GM13977 (cell line): Measurements from ENCODE around the gene LPP.

Experiments used
- DNase-seq: peaks from one replicate; pipeline ENCODE4 v3.0.0; 2012; ENCODE audit warnings: low spot score
- in situ Hi-C: fragments of 300-500 bp; cut with MboI; formaldehyde crosslinking; loops from one replicate; pipeline ENCODE4 v1.12.0; 2022; ENCODE audit warnings: low sequenced_read_pairs, low pct_unique_long_range_greater_than_20kb, mixed read lengths, inconsistent platforms; ENCODE audit not compliant: unreplicated experiment
- TF ChIP-seq, protein P1 (sequence below): IDR thresholded peaks from 2 replicates; pipeline ENCODE4 v1.5.1; 2012; ENCODE audit warnings: mild to moderate bottlenecking, control low read depth; ENCODE audit not compliant: insufficient read depth; ENCODE audit errors: extremely low read depth, missing control alignments

LPP gene

GRCh38 chr3:188728371-188728896 lies 574.5 kb downstream of the LPP start:
- TF ChIP-seq, protein P1, sequence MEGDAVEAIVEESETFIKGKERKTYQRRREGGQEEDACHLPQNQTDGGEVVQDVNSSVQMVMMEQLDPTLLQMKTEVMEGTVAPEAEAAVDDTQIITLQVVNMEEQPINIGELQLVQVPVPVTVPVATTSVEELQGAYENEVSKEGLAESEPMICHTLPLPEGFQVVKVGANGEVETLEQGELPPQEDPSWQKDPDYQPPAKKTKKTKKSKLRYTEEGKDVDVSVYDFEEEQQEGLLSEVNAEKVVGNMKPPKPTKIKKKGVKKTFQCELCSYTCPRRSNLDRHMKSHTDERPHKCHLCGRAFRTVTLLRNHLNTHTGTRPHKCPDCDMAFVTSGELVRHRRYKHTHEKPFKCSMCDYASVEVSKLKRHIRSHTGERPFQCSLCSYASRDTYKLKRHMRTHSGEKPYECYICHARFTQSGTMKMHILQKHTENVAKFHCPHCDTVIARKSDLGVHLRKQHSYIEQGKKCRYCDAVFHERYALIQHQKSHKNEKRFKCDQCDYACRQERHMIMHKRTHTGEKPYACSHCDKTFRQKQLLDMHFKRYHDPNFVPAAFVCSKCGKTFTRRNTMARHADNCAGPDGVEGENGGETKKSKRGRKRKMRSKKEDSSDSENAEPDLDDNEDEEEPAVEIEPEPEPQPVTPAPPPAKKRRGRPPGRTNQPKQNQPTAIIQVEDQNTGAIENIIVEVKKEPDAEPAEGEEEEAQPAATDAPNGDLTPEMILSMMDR, result no peak
- in situ Hi-C loops, result loop anchor here (25.0 kb wide), 1 partner anchor 991 kb away; the partner anchor contains the start of gene BCL6
- no peak for DNase-seq

- TF ChIP-seq, protein P1, result no peak
- no peak for DNase-seq
- in situ Hi-C loops, result loop anchor here (25.0 kb wide), 1 partner anchor 992 kb away; the partner anchor contains the start of gene BCL6
Measured at GRCh38 chr3:188729422-188729821, 575.5 kb downstream of the LPP start.

- in situ Hi-C loops, result loop anchor here (25.0 kb wide), 1 partner anchor 997 kb away; the partner anchor contains the start of gene BCL6
- TF ChIP-seq, protein P1, result no peak
- DNase-seq, result no peak
Measured at GRCh38 chr3:188734395-188734794, 580.4 kb downstream of the LPP start.

DNA sequence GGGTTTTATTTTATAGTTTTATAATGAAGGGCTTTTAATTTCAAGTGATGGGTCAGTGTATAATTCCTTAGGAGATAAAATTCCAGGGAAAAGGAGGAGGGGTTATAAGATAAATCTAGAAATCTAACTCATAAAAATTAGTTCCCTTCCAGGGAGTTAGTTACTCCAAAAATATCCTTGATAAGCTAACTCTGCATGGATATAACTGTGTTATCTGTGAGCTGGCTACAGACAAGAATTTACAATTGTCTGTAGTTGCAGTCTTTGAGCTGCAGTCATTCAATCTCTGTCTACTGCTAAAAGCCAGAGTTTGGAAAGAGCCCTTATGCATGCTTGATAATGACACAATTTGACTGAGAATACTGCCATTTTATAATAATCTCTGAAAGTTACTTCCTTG lies 585.6 kb downstream of the LPP start:
- in situ Hi-C loops, result loop anchor here (25.0 kb wide), 1 partner anchor 1002 kb away; the partner anchor contains the start of gene BCL6
- no peak for DNase-seq
- TF ChIP-seq, protein P1, result no peak

DNA sequence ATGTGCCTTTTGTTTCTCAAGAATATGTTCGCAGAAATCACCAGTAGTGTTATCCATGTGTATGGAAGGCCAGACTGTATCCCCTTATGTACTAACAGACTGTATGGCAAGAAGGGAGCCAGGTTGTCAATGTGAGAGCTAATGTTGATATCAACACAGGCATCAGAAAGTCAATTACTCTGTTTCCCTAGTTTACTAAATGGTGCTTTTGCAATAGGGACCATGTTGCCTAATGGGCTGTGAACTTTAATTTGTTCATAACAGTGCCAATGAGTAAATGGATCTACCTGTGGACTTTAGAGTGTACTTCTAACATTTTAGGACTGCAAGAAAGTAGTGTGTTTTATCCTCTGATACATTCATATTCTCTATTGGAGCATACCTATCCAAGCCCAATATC lies 586.1 kb downstream of the LPP start:
- in situ Hi-C loops, result loop anchor here (25.0 kb wide), 1 partner anchor 1003 kb away; the partner anchor contains the start of gene BCL6
- TF ChIP-seq, protein P1, result no peak
- DNase-seq, result no peak

GRCh38 chr3:188742755-188743550 lies 589.0 kb downstream of the LPP start:
- no peak for DNase-seq
- TF ChIP-seq, protein P1, result no peak
- in situ Hi-C loops, result loop anchor here (25.0 kb wide), 1 partner anchor 1006 kb away; the partner anchor contains the start of gene BCL6
